GM18951 (cell line): Measurements from ENCODE around the gene YIPF5.

ENCODE experiments used
- POLR2A ChIP-seq: IDR thresholded peaks from 4 replicates; pipeline ENCODE4 v1.6.1; 2011; ENCODE audit warnings: mild to moderate bottlenecking; ENCODE audit not compliant: insufficient read length, insufficient read depth; ENCODE audit errors: extremely low read depth
- in situ Hi-C: fragments of 300-500 bp; cut with MboI; formaldehyde crosslinking; loops from one replicate; pipeline ENCODE4 v1.12.0; 2022; ENCODE audit warnings: low sequenced_read_pairs, mixed read lengths, inconsistent platforms; ENCODE audit not compliant: unreplicated experiment

YIPF5 gene

GRCh38 chr5:144167998-144168397, 2.5 kb downstream of the YIPF5 start:
- no peak for TF ChIP-seq POLR2A
- in situ Hi-C loops, result no loop called here

GRCh38 chr5:144166696-144167095, 3.8 kb downstream of the YIPF5 start:
- in situ Hi-C loops, result no loop called here
- no peak for TF ChIP-seq POLR2A

- TF ChIP-seq POLR2A, result no peak
- in situ Hi-C loops, result no loop called here
Observed at GRCh38 chr5:144162686-144163085, 7.8 kb downstream of the YIPF5 start.

- in situ Hi-C loops, result no loop called here
Observed at GRCh38 chr5:144156767-144157171, 13.7 kb downstream of the YIPF5 start.

GRCh38 chr5:144151026-144151425, 19.4 kb downstream of the YIPF5 start:
- in situ Hi-C loops, result no loop called here
- TF ChIP-seq POLR2A, result no peak

More at GRCh38 chr5:144156767-144157171, 13.7 kb downstream of the YIPF5 start:
- TF ChIP-seq POLR2A, result no peak

GRCh38 chr5:144144956-144145751, 25.3 kb downstream of the YIPF5 start:
- in situ Hi-C loops, result no loop called here
- no peak for TF ChIP-seq POLR2A

- TF ChIP-seq POLR2A, result no peak
- in situ Hi-C loops, result no loop called here
Observed at GRCh38 chr5:144143625-144144024, 26.8 kb downstream of the YIPF5 start.

GRCh38 chr5:144142824-144143162, 27.7 kb downstream of the YIPF5 start:
- in situ Hi-C loops, result no loop called here

GRCh38 chr5:144142139-144142823, 28.2 kb downstream of the YIPF5 start:
- no peak for TF ChIP-seq POLR2A
- in situ Hi-C loops, result no loop called here

More at GRCh38 chr5:144142824-144143162, 27.7 kb downstream of the YIPF5 start:
- no peak for TF ChIP-seq POLR2A

- no peak for TF ChIP-seq POLR2A
- in situ Hi-C loops, result no loop called here
Observed at GRCh38 chr5:144141585-144141984, 28.9 kb downstream of the YIPF5 start.

GRCh38 chr5:144139586-144139985, 30.9 kb downstream of the YIPF5 start:
- in situ Hi-C loops, result no loop called here
- no peak for TF ChIP-seq POLR2A

GRCh38 chr5:144135113-144135762, 35.2 kb downstream of the YIPF5 start:
- in situ Hi-C loops, result no loop called here

GRCh38 chr5:144134194-144134826, 36.1 kb downstream of the YIPF5 start:
- TF ChIP-seq POLR2A, result no peak
- in situ Hi-C loops, result no loop called here

More at GRCh38 chr5:144135113-144135762, 35.2 kb downstream of the YIPF5 start:
- TF ChIP-seq POLR2A, result no peak
